LoVo (cell line): ENCODE results near the gene SYNE3.

Experiments used
- DNase-seq: peaks from one replicate; pipeline ENCODE4 v3.0.0-alpha.2; 2016; ENCODE audit warnings: low spot score

SYNE3 gene

DNA sequence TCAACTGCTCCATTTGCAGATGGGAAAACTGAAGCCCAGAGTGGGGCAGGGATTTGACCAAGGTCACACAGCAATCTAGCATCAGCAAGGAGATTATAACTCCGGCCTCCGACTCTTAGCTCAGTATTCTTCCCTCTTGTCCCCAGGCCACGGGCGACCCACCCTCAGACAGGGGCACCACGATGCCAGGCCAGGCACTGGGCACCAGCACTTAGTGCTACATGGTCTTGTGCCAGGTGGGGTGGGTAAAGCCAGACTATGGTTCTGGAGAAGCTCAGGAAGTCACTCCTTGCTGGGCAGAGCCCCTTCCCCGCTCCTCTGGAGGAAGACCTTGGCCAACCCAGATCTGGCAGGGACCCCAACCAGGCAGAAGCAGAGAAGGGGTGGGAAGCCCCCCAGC is 41.5 kb downstream of the SYNE3 start:
- DNase-seq = no peak

DNA sequence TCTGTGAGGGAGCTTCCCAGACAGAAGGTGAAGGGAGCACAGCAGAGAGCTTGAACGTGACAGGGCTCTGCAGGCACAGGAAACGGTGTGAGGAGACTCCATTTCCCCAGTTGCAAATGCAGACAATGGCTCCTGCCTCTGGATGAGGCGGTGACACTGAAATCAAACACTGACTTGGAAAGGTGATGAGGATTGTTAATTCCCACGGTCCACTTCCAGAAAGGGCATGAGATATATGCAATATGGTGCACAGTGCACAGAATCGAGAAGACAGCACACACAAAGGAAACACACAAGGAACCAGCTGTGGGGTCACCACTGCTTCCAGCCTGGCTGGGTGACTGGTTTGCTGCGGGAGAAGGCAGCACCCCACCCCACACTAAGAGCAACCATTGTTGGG is 42.0 kb downstream of the SYNE3 start:
- no peak for DNase-seq

DNA sequence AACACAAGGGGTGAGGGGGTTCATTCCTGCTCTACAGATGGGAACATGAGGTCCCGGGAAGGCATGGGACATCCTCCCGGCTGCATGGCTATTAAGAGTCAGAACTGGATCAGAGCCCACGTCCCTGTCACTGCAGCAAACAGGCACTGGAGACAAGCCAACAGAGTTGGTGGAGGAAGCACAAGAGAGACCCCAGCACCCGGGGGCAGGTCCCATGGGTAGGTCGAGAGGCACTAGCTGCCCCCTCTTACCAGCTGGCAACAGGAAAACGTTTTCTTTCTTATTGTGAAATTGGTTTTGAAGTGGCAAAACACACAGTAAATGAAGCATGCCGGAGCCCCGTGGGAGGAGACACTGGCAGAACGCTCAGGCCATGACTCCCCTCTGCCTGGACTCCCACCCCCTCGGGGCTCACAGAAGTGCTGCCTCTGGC is 43.6 kb downstream of the SYNE3 start:
- no peak for DNase-seq

DNA sequence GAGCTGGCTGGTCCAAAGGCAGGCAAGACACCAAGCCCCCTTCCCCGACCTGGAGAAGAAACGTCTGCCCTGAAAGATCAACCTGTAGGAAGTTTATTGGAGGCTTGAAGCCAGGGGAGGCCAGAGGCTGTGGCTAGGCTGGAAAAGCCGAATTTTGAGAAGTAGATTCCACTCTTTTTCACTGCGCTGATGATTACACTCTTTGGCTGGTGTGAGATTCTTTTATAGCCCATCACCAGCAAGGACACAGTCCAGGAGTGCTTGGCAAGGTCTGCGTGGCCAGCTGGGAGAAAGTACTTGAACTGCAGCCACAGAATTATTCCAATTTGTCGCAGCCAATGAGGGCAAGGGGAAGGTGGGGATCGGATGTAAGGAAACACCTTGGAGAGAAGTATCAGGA is 45.0 kb downstream of the SYNE3 start:
- no peak for DNase-seq

DNA sequence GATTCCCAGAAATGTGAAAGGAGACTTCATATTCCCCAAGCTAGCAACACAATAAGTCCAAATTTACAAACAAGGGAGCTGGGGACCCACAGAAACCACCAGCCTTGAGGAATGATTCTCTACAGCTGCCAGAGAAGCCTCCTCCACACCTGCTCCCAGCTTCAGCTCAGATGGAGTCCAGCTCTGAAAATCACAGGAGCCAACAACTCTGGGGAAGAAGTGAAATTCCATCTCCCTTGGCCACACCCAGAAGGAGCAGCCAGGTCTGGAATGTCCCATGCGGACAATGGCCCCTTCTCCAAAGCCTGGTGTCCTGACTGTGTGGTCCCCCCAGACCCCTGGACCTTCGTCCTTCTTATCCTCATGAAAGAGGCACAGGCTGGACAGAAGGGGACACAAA is 45.4 kb downstream of the SYNE3 start:
- no peak for DNase-seq

DNA sequence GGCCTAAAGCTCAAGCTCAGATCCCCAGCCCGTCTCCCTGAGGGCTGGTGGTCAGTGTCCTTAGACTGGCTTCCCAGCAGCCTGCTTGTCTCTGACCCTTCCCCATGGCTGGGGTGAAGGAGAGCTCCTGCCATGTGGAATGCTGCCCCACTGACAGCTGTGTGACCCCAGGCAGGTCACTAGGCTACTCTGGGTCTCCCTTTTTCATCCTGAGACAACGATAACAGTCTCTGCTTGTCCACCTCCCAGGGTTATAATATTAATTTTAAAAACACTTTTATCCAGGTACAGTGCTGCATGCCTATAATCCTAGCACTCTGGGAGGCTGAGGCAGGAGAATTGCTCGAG is 47.3 kb downstream of the SYNE3 start:
- no peak for DNase-seq

DNA sequence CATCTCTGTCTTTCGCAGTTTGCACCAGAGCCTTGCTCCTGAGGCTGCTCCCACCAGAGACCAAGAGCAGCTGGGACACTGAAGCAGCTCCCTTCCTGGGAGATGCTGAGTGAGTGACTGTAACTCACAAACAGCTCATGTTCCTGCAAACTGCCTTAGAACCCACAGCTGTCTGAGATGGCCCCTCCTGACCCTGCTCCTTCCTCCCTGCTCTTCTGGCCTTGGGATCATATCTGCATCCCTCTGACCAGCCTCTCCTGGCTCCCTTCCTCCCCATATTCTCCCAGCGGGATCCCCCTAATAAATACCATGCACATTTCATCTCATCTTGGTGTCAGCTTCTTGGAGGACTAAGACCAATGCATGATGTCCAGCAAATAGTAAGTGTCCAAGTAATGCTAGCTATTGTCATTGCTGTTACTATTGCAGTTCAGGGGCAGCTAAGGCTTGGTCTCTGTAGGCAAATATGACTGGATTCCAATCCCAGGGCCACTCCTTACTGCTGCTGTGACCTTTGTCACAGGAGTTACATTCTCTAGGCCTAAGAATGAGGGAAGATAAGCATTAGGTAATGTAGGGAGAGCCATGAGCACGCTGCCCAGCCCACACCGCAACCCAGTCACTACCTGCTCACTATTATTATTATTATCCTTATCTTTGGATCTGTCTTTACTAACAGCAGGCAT is 47.9 kb downstream of the SYNE3 start:
- DNase-seq = peak; percentile 81

DNA sequence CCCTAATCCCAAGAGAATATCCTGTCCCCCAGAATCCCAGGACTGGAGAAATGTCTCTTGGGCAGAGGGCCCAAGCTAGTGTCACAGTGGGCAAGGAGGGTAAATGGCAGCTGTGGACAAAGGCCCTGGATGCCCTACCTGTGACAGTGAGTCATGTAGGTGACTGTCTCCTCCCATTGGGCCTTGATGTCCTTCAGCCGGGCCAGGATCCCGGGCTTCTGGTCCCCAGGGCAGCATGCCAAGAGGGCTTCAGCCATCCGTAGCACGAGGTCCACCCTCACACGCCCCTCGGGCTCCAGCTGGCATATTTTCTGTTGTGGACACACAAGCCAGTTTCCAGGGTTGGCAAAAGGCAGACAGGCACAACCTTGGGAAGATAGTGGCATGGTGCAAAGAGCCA is 48.8 kb downstream of the SYNE3 start:
- DNase-seq = no peak

DNA sequence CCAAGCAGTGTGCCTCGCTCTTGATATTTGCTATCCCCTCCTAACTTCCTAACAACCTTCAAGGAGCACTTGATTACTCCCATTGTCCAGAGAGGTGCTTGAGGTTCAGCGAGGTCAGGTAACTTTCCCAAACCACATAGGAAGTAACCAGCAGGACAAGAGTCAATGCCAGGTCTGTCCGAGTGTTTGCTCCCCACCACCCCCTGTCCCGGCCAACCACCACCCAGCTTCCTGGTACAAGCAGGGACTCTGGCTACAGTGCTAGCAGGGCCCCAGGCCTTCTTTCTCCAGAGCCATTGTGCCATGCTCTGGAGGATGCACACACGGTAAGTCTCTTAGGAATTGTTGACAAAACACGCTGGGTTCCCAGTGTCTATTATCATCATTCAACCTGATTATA is 49.2 kb downstream of the SYNE3 start:
- DNase-seq = no peak
